ENCODE measurements around the gene ITGB2. TPM values are rescaled to one million over a fixed set of nuclear protein-coding genes. Genes with fewer than 3 reads are reported as not detected.

Gene ITGB2
- total RNA-seq, 2 donors from 2014 or later: 13.1 to 27.1 TPM

DNA sequence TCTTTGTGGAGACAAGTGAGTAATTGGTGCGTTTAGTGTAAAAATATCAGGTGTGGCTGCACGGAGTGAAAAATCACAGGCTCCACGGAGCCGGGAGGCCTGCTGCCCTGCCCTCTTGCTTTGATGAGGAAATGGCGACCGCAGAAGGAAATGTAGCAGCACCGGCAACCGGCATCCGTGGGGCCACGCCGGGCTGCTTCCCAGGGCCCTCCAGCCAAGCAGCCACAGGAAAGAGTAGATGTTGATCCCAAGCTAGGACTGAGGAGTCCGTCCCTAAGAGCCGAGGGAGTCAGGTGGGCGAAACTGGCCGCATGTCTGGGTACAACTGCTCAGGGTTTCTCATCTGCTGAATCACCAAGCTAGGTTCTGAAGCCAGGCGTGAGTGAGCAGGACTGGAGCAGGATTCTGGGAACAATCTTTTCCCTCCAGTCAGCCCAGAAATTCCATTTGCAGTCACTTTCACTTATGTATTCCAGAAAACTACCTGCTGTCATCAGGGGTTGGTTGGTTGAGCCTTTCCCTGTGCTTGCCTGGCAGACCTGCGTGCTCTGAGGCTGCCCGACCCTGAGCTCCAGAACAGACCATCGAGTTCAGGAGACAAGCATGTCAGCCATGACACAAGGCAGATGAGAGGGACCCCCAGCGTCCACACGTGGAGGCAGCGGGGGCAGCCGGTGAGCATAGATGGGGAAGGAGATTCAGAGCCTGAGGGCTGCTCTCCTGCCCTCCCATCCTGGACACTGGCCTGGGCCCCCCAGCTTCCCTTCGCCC lies 5.8 kb upstream of the ITGB2 start:
- Histone ChIP-seq H3K9me3 (no peaks in the 10 kb centered on the region), H3K27me3 (peaks cover 13% of the 10 kb centered on the region)

DNA sequence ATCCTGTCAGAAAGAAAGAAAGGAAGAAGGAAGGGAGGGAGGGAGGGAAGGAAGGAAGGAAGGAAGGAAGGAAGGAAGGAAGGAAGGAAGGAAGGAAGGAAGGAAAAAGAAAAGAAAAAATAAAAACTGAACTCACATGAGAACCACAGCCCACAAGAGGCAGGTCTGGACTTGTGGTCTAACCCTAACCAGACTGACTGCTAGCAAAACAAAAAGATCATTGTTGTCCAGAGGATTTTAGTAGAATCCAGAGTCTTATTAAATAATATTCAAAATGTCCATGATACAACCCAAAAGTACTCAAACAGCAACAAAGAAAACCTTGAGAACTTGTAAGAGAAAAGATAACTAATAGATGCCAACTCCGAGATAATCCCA lies 4.7 kb upstream of the ITGB2 start:
- Histone ChIP-seq H3K4me3 (no peak overlapping the region), H3K4me1 (no peaks in the 10 kb centered on the region), H3K9ac (ENCODE audit: low read depth in 2 of 2, low read length in 2 of 2) (no peak overlapping the region), H3K27me3 (peaks cover 8% of the 10 kb centered on the region), H3K36me3 (no peaks in the 10 kb centered on the region), H3K9me3 (no peaks in the 10 kb centered on the region), H3K27ac (no peak overlapping the region)
- intact Hi-C loops (cut with DNase I): no loop called here
- TF ChIP-seq, protein P1, sequence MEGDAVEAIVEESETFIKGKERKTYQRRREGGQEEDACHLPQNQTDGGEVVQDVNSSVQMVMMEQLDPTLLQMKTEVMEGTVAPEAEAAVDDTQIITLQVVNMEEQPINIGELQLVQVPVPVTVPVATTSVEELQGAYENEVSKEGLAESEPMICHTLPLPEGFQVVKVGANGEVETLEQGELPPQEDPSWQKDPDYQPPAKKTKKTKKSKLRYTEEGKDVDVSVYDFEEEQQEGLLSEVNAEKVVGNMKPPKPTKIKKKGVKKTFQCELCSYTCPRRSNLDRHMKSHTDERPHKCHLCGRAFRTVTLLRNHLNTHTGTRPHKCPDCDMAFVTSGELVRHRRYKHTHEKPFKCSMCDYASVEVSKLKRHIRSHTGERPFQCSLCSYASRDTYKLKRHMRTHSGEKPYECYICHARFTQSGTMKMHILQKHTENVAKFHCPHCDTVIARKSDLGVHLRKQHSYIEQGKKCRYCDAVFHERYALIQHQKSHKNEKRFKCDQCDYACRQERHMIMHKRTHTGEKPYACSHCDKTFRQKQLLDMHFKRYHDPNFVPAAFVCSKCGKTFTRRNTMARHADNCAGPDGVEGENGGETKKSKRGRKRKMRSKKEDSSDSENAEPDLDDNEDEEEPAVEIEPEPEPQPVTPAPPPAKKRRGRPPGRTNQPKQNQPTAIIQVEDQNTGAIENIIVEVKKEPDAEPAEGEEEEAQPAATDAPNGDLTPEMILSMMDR (IDR thresholded peaks at IDR 0.05): no peak
- no peak for DNase-seq

More for the DNA sequence above, 5.8 kb upstream of the ITGB2 start:
- H3K4me3 ChIP-seq: no peak overlapping the region
- peaks cover 2% of the 10 kb centered on the region for H3K4me1 ChIP-seq
- TF ChIP-seq, protein P1 (IDR thresholded peaks at IDR 0.05): no peak
- H3K9ac ChIP-seq (ENCODE audit: low read depth in 2 of 2, low read length in 2 of 2): no peak overlapping the region
- peak overlapping the region; percentile 37 for H3K27ac ChIP-seq
- intact Hi-C loops (cut with DNase I): no loop called here
- H3K36me3 ChIP-seq: no peaks in the 10 kb centered on the region
- DNase-seq: no peak

DNA sequence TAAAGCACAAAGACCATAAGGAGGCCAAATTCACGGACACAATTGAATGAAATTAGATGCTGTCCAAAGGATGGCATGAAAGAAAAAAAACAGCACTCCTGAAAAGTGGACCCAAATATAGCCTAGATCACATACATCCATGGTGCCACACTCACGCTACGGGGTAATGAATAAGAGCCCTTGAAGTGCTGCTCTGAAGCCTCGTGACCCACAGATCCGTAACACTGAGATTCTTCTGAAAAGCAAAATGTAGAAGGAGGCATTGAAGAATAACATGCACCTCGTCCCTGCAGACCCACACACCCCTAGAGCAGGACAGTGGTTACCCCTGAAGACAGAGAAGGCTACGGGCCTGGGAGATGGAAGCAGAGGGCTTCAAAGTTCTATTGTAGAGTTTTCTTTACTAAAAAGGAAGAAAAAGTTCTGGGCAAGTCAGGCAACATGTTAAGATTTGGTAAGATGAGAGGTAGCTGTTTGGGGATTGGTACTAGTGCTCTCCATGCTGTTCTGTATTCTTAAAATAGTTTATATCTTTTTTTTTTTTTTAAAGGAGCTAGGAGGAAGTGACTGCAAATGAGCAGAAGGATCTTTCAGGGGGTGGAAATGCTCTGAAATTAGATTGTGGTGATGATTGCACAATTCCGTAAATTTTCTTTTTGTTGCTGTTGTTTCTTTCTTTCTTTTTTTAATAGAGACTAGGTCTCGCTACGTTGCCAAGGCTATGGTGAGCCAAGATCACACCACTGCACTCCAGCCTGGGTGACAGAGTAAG lies 4.1 kb upstream of the ITGB2 start:
- no peak for DNase-seq
- Histone ChIP-seq H3K4me3 (no peak overlapping the region), H3K36me3 (no peaks in the 10 kb centered on the region), H3K27ac (peak overlapping the region; percentile 28), H3K4me1 (no peaks in the 10 kb centered on the region), H3K9me3 (no peaks in the 10 kb centered on the region), H3K27me3 (peaks cover 8% of the 10 kb centered on the region), H3K9ac (ENCODE audit: low read depth in 2 of 2, low read length in 2 of 2) (no peak overlapping the region)
- TF ChIP-seq, protein P1 (IDR thresholded peaks at IDR 0.05): no peak
- intact Hi-C loops (cut with DNase I): no loop called here

DNA sequence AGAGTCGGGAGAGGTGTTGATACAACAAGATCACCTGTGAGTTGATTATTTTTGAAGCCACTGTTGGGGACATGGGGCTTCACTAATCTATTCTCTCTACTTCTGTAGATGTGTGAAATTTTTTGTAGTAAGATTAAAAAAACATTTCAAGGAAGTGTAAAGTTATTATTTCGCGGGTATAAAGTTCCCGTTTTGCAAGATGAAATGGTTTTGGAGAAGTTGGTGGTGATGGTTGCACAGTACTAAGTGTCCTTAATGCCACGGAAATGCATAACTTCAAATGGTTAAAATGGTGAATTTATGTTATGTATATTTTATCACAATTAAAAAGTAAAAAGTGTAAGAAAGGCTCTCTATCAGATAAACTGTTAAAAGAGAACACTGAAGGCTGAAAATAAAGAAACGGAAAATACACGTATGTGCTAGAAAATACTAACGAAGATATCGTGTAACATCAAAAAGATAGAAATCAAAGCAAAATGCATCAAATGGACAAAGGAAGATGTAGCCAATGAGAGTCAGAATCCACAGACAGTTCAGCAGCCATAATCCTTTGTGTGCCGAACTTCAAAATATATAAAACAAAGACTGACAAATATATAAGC lies 2.9 kb upstream of the ITGB2 start:
- no peak for DNase-seq
- intact Hi-C loops (cut with DNase I): no loop called here
- Histone ChIP-seq H3K36me3 (no peaks in the 10 kb centered on the region), H3K27ac (no peak overlapping the region), H3K4me1 (no peaks in the 10 kb centered on the region), H3K9ac (ENCODE audit: low read depth in 2 of 2, low read length in 2 of 2) (no peak overlapping the region), H3K9me3 (no peaks in the 10 kb centered on the region), H3K27me3 (peaks cover 8% of the 10 kb centered on the region), H3K4me3 (no peak overlapping the region)
- TF ChIP-seq, protein P1 (IDR thresholded peaks at IDR 0.05): no peak

DNA sequence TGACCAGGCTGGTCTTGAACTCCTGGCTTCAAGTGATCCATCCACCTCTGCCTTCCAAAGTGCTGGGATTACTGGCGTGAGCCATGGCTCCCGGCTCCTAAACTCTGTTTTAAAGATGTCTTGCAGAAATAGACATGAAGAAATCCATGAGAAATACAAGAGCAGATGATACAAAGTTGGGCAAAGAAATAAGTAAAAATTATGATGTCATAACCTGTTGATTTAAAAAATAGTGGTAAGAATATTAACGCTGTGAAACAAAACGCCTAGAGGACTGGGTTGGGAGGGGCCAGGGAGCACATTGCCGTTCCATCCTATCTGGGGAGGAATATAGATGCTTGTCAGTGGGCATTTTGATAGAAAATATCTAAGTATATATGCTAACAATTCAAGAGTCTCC lies 1.2 kb upstream of the ITGB2 start:
- no peak overlapping the region for H3K9ac ChIP-seq (ENCODE audit: low read depth in 2 of 2, low read length in 2 of 2)
- TF ChIP-seq, protein P1 (IDR thresholded peaks at IDR 0.05): no peak
- no peak overlapping the region for H3K27ac ChIP-seq
- H3K4me1 ChIP-seq: no peaks in the 10 kb centered on the region
- no peak for DNase-seq
- H3K36me3 ChIP-seq: no peaks in the 10 kb centered on the region
- no peaks in the 10 kb centered on the region for H3K27me3 ChIP-seq
- H3K4me3 ChIP-seq: no peak overlapping the region
- H3K9me3 ChIP-seq: no peaks in the 10 kb centered on the region
- intact Hi-C loops (cut with DNase I): no loop called here
